ENCODE results near the gene SPX.
A peak's percentile ranks its signal among the peaks of the same experiment; 100 is the strongest.

SPX gene

DNA sequence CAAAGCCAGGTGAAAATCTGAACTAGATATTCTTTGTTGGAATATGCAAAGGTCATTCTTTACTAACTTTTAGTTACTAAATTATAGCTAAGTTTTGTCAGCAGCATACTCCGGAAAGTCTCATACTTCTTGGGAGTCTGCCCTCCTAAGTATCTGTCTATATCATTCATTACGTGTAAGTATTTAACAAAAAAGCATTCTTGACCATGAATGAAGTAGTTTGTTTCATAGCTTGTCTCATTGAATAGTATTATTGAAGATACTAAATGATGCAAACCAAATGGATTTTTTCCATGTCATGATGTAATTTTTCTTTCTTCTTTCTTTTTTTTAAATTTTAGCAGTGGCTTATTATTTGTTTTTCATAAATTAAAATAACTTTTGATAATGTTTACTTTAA is 9.8 kb upstream of the SPX start:
- Histone ChIP-seq H3K4me1 (no peaks in the 10 kb centered on the region), H3K27me3 (ENCODE audit: low read depth) (no peaks in the 10 kb centered on the region), H3K9me3 (no peaks in the 10 kb centered on the region), H3K4me3 (no peak overlapping the region), H3K36me3 (replicated peaks) (peaks cover 7% of the 10 kb centered on the region; the same call in 1 of the 2 replicates)
- in situ Hi-C loops (cut with MboI; ENCODE audit: low sequenced_read_pairs): no loop called here
- DNase-seq (ENCODE audit: low spot score in 2 of 2): no peak

DNA sequence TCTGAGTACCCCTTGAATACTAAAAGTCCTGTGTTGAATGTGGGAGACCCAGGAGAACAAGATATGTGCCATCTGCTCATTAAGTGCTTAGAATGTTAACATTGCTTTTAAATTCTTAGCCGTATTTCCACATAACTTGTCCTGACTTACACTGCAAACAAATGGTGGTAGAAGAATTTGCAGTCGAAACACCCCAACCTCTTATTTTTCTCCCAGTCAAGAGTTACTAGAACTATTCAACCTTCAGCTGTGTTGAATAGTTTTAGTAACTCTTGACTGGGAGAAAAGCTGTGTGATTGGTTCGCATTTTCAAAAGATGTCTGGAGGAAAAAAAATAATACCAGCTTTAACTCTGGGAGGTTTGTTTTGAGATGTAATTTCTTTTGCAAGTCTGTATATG is 7.6 kb upstream of the SPX start:
- Histone ChIP-seq H3K4me1 (no peaks in the 10 kb centered on the region), H3K4me3 (no peak overlapping the region), H3K27me3 (ENCODE audit: low read depth) (no peaks in the 10 kb centered on the region), H3K36me3 (replicated peaks) (peaks cover 7% of the 10 kb centered on the region; the same call in 1 of the 2 replicates), H3K9me3 (no peaks in the 10 kb centered on the region)
- no peak for DNase-seq (ENCODE audit: low spot score in 2 of 2)
- in situ Hi-C loops (cut with MboI; ENCODE audit: low sequenced_read_pairs): no loop called here

DNA sequence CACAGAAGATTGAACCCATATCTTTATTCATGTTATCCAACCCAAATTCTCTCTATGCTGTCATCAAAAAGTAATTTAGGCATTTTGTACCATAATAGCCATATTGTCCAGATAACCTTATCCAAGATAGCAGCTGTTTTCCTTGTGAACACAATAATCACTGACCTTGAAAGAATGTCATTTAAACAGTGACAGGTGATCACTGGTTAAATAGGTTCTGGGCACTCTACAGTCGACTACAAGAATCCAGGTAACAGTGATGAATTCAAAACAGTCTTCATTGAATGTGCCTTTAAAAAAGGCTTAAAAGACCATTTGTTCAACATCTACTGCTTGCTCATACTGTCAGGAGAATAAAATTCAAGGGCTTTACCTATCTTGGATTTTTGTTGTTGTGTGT is 4.6 kb upstream of the SPX start:
- H3K9me3 ChIP-seq: peaks cover 2% of the 10 kb centered on the region
- in situ Hi-C loops (cut with MboI; ENCODE audit: low sequenced_read_pairs): no loop called here
- H3K4me1 ChIP-seq: no peaks in the 10 kb centered on the region
- no peak overlapping the region for H3K4me3 ChIP-seq
- 0 out of 2 replicates have a peak, but pooled peaks cover 1% of the 10 kb centered on the region for H3K27me3 ChIP-seq (ENCODE audit: low read depth)
- no peak for DNase-seq (ENCODE audit: low spot score in 2 of 2)
- no peaks in the 10 kb centered on the region for H3K36me3 ChIP-seq (replicated peaks)

DNA sequence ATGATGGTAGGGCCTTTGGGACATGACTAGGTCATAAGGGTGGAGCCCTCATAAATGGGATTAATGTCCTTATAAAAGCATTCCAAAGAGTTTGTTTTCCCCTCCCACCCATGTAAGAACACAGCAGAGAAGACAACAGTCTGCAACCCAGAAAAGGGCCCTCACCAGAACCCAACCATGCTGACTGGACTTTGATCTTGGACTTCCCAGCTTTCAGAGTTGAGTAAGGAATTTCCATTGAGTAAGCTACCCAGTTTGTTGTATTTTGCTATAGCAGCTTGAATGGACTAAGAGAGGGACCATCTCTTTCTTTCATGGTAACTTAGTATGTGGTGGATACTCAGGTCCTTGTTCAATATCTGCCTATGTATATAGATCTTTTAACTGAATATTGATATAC is 2.9 kb upstream of the SPX start:
- peaks cover 2% of the 10 kb centered on the region; the same call in 1 of the 2 replicates for H3K4me1 ChIP-seq
- 0 out of 2 replicates have a peak, but pooled peaks cover under 1% of the 10 kb centered on the region for H3K36me3 ChIP-seq (replicated peaks)
- no peak for DNase-seq (ENCODE audit: low spot score in 2 of 2)
- no peak overlapping the region for H3K4me3 ChIP-seq
- H3K27me3 ChIP-seq (ENCODE audit: low read depth): peaks cover 8% of the 10 kb centered on the region; the same call in 1 of the 2 replicates
- H3K9me3 ChIP-seq: peaks cover 2% of the 10 kb centered on the region
- in situ Hi-C loops (cut with MboI; ENCODE audit: low sequenced_read_pairs): no loop called here

DNA sequence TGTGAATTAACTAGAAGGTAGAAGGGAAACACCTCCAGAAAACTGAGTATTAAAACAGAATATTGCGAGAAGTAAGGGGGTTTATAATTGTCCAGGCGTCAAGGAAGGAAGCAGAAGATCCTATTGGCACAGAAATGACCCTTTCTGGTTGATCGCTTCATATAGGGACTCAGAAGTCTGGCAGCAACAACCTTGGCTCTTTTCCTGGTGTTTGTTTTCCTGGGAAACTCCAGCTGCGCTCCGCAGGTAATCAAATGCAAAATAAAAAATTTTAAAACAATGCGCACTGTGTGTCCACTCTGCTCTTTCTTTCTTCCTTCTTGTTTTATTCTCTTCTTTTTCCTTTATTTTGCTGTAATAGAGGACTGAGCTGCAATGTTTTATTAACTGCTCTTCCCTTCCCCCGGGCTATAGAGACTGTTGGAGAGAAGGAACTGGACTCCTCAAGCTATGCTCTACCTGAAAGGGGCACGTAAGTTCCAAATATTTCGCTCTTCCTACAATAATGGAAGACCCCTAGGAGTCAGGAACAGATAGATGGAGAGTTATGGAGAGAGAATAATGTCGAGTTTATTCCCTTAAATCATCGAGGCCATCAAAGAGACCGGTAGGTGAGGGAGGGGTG is 737 bp downstream of the SPX start:
- peak overlapping the region; percentile 48 for H3K4me3 ChIP-seq
- H3K27me3 ChIP-seq (ENCODE audit: low read depth): peaks cover 32% of the 10 kb centered on the region

DNA sequence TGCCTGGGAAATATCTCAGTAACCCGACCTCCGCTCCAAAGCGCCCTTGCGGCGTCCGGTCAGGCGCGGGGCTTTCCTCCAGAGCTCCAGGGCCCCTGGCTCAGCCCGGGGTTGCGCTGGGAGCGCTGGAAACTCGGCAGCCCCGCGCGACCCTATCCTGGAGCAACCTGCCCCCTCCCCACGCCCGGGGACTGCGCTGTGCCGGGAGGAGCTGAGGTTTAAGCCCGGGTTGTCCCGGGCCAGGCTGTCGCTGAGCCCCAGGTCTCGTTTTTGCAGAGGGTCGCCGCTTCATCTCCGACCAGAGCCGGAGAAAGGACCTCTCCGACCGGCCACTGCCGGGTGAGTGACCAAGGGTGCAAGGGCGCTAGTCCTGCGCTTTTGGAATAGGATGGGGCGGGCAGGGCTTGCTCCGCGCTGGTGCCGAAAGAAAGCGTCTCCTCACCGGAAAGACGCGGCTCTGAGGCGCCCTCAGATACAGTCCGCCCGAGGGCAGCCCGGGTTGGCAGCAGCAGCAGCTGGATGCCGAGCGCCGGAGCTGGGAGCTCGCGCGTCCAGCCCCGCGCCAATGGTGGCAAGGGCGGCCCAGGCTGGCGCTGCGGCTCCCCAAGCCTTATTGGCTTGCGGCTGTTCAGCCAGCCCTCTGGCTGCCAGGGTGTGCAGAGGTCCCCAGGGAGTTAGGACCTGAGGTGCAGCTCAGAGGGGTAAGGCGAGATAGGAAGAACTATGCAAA is 1.5 kb downstream of the SPX start:
- H3K27me3 ChIP-seq (ENCODE audit: low read depth): peaks cover 36% of the 10 kb centered on the region
- 0 out of 2 replicates have a peak, but pooled peaks cover 3% of the 10 kb centered on the region for H3K36me3 ChIP-seq (replicated peaks)
- peaks cover 2% of the 10 kb centered on the region for H3K9me3 ChIP-seq
- DNase-seq (ENCODE audit: low spot score in 2 of 2): peak; percentile 31 to 66
- H3K4me1 ChIP-seq: peaks cover 2% of the 10 kb centered on the region; the same call in 1 of the 2 replicates
- in situ Hi-C loops (cut with MboI; ENCODE audit: low sequenced_read_pairs): no loop called here
- peak overlapping the region; percentile 48 for H3K4me3 ChIP-seq

More for the DNA sequence above, 737 bp downstream of the SPX start:
- Histone ChIP-seq H3K9me3 (peaks cover 2% of the 10 kb centered on the region), H3K36me3 (replicated peaks) (0 out of 2 replicates have a peak, but pooled peaks cover 3% of the 10 kb centered on the region), H3K4me1 (peaks cover 2% of the 10 kb centered on the region; the same call in 1 of the 2 replicates)
- no peak for DNase-seq (ENCODE audit: low spot score in 2 of 2)
- in situ Hi-C loops (cut with MboI; ENCODE audit: low sequenced_read_pairs): no loop called here

DNA sequence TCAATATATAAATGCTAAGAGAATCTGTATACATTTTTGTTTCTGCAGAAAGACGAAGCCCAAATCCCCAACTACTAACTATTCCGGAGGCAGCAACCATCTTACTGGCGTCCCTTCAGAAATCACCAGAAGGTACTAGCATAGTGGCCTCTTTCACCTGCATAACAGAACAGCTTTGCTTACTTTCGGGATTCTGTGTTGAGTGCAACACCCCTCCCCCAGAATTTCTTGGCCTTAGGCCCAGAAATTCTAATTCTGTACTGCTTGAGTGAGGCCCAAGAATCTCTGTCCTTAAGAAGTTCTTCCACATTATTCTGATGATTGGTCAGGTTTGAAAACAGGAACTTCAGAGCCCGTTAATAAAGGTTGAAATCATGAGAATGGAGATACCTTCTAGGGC is 2.9 kb downstream of the SPX start:
- in situ Hi-C loops (cut with MboI; ENCODE audit: low sequenced_read_pairs): no loop called here
- Histone ChIP-seq H3K27me3 (ENCODE audit: low read depth) (peaks cover 36% of the 10 kb centered on the region), H3K36me3 (replicated peaks) (0 out of 2 replicates have a peak, but pooled peaks cover 3% of the 10 kb centered on the region), H3K9me3 (peaks cover 2% of the 10 kb centered on the region), H3K4me1 (peaks cover 2% of the 10 kb centered on the region; the same call in 1 of the 2 replicates), H3K4me3 (no peak overlapping the region)
- no peak for DNase-seq (ENCODE audit: low spot score in 2 of 2)

DNA sequence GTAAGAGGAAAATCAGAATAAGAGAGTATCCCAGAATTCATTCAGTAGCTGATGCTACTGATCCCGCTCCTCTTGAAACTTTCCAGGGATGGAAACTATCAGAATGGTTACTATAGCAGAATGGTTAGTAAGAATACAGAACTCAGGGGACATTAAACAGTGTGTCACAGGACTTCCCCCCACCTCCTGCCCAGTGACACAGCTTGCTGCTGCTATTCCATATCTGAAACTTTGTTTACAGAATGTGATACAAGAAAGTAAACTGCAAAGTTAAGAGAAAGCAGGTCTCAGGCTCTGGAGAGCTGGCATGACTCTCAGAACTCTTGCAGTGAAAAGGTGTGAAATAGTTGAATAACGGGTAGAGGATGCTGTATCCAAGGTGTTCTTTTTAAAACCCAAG is 3.4 kb downstream of the SPX start:
- no peaks in the 10 kb centered on the region for H3K9me3 ChIP-seq
- in situ Hi-C loops (cut with MboI; ENCODE audit: low sequenced_read_pairs): no loop called here
- DNase-seq (ENCODE audit: low spot score in 2 of 2): no peak

DNA sequence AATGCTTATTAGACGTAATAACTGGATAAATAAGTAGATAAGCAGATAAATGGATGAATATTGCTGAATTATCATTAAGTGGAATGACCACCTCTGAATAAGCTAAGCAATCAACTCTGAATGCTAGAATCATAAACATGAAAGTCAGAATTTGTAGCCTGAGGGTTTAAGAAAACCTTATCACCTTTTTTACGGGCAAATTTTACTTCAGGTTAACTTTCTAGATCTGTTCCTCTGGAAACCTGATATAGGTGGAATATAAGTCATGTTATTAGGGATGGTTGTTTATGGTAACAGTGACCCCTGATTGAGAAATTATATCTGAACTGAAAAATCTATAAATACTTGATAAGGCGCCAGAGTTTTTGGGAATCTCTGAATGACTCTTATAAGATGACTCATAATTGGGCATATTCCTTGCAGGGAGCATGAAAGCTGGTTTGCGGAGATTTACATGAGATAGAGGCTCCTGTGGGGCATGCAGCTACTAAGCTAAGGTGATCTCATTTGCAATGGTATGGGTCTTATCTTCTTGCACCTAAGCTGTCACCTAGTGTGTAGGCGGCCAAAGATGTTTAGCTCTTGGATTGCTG is 12.1 kb downstream of the SPX start:
- in situ Hi-C loops (cut with MboI; ENCODE audit: low sequenced_read_pairs): no loop called here

More for the DNA sequence above, 3.4 kb downstream of the SPX start:
- Histone ChIP-seq H3K36me3 (replicated peaks) (0 out of 2 replicates have a peak, but pooled peaks cover 3% of the 10 kb centered on the region), H3K4me1 (peaks cover 2% of the 10 kb centered on the region; the same call in 1 of the 2 replicates), H3K27me3 (ENCODE audit: low read depth) (peaks cover 36% of the 10 kb centered on the region), H3K4me3 (no peak overlapping the region)

DNA sequence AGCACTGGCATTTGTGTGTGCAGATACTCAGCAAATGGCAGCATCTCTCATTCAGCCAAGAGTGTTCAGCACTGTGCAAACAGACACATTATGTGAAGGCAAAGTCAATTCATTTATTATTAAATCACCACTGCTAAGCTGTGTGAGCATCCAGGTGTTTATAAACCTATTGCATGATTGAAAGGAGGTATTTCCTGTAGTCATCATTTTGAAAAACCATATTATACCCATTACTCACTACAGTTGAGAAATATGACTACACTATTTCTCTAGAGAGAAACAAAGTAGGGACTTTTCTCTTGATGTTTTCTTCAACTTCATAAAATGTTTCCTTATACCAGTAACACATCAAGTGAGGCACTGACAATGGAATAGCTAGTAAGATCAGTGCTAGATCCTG is 13.7 kb downstream of the SPX start:
- DNase-seq (ENCODE audit: low spot score in 2 of 2): no peak
- Histone ChIP-seq H3K27me3 (ENCODE audit: low read depth) (peaks cover 13% of the 10 kb centered on the region), H3K36me3 (replicated peaks) (no peaks in the 10 kb centered on the region), H3K4me1 (no peaks in the 10 kb centered on the region), H3K4me3 (no peak overlapping the region), H3K9me3 (no peaks in the 10 kb centered on the region)
- in situ Hi-C loops (cut with MboI; ENCODE audit: low sequenced_read_pairs): no loop called here

More for the DNA sequence above, 12.1 kb downstream of the SPX start:
- H3K4me3 ChIP-seq: no peak overlapping the region
- no peak for DNase-seq (ENCODE audit: low spot score in 2 of 2)
- no peaks in the 10 kb centered on the region for H3K36me3 ChIP-seq (replicated peaks)
- no peaks in the 10 kb centered on the region for H3K4me1 ChIP-seq
- no peaks in the 10 kb centered on the region for H3K9me3 ChIP-seq
- peaks cover 9% of the 10 kb centered on the region for H3K27me3 ChIP-seq (ENCODE audit: low read depth)

DNA sequence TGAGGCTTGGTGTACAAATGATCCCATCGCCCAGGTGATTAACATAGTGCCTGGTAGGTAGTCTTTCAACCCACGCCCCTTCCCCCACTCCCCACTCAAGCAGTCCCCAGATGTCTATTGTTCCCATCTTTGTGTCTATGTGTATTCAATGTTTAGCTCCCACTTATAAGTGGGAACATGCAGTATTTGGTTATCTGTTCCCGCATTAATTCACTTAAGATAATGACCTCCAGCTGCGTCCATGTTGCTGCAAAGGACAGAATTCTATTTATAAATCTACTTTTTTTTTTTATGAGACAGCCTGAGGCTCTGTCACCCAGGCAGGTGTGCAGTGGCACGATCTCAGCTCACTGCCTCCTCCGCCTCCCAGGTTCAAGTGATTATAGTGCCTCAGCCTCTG is 15.7 kb downstream of the SPX start:
- Histone ChIP-seq H3K4me1 (no peaks in the 10 kb centered on the region), H3K9me3 (no peaks in the 10 kb centered on the region), H3K36me3 (replicated peaks) (no peaks in the 10 kb centered on the region), H3K4me3 (no peak overlapping the region), H3K27me3 (ENCODE audit: low read depth) (peaks cover 8% of the 10 kb centered on the region)
- in situ Hi-C loops (cut with MboI; ENCODE audit: low sequenced_read_pairs): no loop called here
- no peak for DNase-seq (ENCODE audit: low spot score in 2 of 2)

DNA sequence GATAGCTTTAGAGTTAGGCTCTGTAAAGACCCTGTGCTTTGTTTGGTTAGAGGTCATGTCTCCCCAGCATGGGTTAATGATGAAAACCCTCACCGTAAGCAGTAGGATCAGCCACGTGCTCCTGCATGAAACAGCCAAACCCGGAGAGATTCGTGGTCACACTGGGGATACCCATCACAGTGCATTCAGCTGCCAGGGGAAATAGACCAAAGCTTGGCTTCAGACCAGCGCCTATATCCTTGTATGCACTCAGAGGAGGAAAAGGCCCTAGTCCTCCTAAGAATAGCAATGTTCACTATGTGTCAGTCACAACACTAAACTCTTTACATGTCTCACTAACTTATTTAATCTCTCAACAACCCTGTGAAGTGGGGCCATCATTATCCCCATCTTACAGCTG is 16.3 kb downstream of the SPX start:
- H3K9me3 ChIP-seq: no peaks in the 10 kb centered on the region
- H3K36me3 ChIP-seq (replicated peaks): no peaks in the 10 kb centered on the region
- in situ Hi-C loops (cut with MboI; ENCODE audit: low sequenced_read_pairs): no loop called here
- DNase-seq (ENCODE audit: low spot score in 2 of 2): no peak
- no peaks in the 10 kb centered on the region for H3K4me1 ChIP-seq
- peaks cover 8% of the 10 kb centered on the region for H3K27me3 ChIP-seq (ENCODE audit: low read depth)
- no peak overlapping the region for H3K4me3 ChIP-seq

DNA sequence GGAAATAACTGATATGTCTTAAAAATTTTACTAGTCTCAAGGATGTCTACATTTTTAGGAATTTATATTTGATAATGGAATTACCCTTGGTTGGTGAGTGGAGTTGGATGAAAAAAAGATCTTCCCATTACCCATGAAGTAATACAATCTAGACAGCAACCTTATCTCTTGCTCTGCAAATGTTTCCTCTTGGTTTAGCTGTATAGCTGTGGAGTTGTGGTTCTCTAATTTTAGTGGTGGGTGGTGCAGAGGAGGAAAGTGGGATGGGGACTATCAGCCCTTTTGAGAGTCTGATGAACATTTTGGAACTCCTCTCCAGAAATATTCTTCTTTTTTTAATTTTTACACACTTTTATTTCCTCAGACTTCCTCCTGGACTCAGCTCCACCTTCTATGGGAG is 17.1 kb downstream of the SPX start:
- in situ Hi-C loops (cut with MboI; ENCODE audit: low sequenced_read_pairs): no loop called here
- no peak overlapping the region for H3K4me3 ChIP-seq
- H3K4me1 ChIP-seq: no peaks in the 10 kb centered on the region
- no peaks in the 10 kb centered on the region for H3K9me3 ChIP-seq
- DNase-seq (ENCODE audit: low spot score in 2 of 2): no peak
- H3K27me3 ChIP-seq (ENCODE audit: low read depth): peaks cover 9% of the 10 kb centered on the region
- no peaks in the 10 kb centered on the region for H3K36me3 ChIP-seq (replicated peaks)

DNA sequence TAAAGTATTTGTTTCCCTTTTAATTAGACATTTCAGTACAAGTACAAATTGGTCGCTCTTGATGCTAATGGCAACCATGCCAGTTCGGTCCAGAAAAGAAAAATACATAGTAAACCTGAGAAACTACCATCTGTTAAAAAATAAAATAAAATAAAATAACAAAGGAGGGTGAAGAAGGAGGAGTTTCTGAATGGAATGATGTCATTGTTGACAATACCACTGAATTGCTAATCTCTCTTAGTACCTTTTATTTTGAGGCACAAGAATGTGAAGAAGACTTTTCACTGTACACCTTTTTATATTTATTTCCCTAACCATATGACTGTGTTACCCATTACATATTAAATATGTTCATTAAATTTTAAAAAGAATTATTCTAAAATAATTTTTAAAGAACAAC is 19.5 kb downstream of the SPX start:
- Histone ChIP-seq H3K4me3 (no peak overlapping the region), H3K36me3 (replicated peaks) (no peaks in the 10 kb centered on the region), H3K27me3 (ENCODE audit: low read depth) (peaks cover 6% of the 10 kb centered on the region), H3K9me3 (no peaks in the 10 kb centered on the region), H3K4me1 (no peaks in the 10 kb centered on the region)
- DNase-seq (ENCODE audit: low spot score in 2 of 2): no peak
- in situ Hi-C loops (cut with MboI; ENCODE audit: low sequenced_read_pairs): no loop called here
